ENCODE results near the gene OLFM1.

Gene OLFM1

GRCh38 chr9:135073741-135074305, 13.6 kb upstream of the OLFM1 start:
- TF ChIP-seq CTCF (IDR thresholded peaks at IDR 0.05; ENCODE audit: low read depth, low read length) = no peak
- DNase-seq (ENCODE audit: extremely low read depth, low read depth) = no peak

- no peak for TF ChIP-seq CTCF (IDR thresholded peaks at IDR 0.05; ENCODE audit: low read depth, low read length)
- DNase-seq (ENCODE audit: extremely low read depth, low read depth) = no peak
Measured at GRCh38 chr9:135074354-135075233, 12.9 kb upstream of the OLFM1 start.

GRCh38 chr9:135075234-135076142, 12.0 kb upstream of the OLFM1 start:
- peak; percentile 22 for DNase-seq (ENCODE audit: extremely low read depth, low read depth)
- TF ChIP-seq CTCF (IDR thresholded peaks at IDR 0.05; ENCODE audit: low read depth, low read length) = no peak

GRCh38 chr9:135076143-135076875, 11.2 kb upstream of the OLFM1 start:
- DNase-seq (ENCODE audit: extremely low read depth, low read depth) = no peak
- TF ChIP-seq CTCF (IDR thresholded peaks at IDR 0.05; ENCODE audit: low read depth, low read length) = no peak

- DNase-seq (ENCODE audit: extremely low read depth, low read depth) = no peak
- TF ChIP-seq CTCF (IDR thresholded peaks at IDR 0.05; ENCODE audit: low read depth, low read length) = no peak
Measured at GRCh38 chr9:135076876-135077430, 10.5 kb upstream of the OLFM1 start.

GRCh38 chr9:135077497-135078200, 9.8 kb upstream of the OLFM1 start:
- DNase-seq (ENCODE audit: extremely low read depth, low read depth) = no peak
- TF ChIP-seq CTCF (IDR thresholded peaks at IDR 0.05; ENCODE audit: low read depth, low read length) = no peak
